NCI-H146 treated with DMSO at 0.1 percent for 48 hours (cell line): ENCODE results near the gene RNF180.
A peak's percentile ranks its signal among the peaks of the same experiment; 100 is the strongest.
"Not testable (repeated sequence)": the region's sequence is repeated elsewhere in the genome, so short reads cannot be mapped to it uniquely, and the experiment has no call there.

ENCODE experiments used
- DNase-seq: peaks from one replicate; lab custom pipeline; 2025; ENCODE audit not compliant: unreplicated experiment; lab: John Stamatoyannopoulos, UW

Gene RNF180

GRCh38 chr5:64364426-64364825 is 198.8 kb downstream of the RNF180 start:
- DNase-seq = no peak

GRCh38 chr5:64384765-64385164 is 219.1 kb downstream of the RNF180 start:
- DNase-seq = peak; percentile 41

- no peak for DNase-seq
Measured at GRCh38 chr5:64397552-64397951, 231.9 kb downstream of the RNF180 start.

DNA sequence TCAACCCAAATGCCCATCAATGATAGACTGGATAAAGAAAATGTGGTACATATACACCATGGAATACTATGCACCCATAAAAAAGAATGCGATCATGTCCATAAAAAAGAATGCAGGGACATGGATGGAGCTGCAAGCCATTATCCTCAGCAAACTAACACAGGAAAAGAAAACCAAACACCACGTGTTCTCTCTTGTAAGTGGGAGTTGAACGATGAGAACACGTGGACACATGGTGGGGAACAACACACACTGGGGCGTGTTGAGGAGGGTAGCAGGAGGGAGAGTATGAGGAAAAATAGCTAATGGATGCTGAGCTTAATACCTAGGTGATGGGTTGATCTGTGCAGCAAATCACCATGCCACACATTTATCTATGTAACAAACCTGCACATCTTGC is 233.1 kb downstream of the RNF180 start:
- DNase-seq = not testable (repeated sequence)

- DNase-seq = not testable (repeated sequence)
Measured at GRCh38 chr5:64407103-64407825, 241.6 kb downstream of the RNF180 start.

DNA sequence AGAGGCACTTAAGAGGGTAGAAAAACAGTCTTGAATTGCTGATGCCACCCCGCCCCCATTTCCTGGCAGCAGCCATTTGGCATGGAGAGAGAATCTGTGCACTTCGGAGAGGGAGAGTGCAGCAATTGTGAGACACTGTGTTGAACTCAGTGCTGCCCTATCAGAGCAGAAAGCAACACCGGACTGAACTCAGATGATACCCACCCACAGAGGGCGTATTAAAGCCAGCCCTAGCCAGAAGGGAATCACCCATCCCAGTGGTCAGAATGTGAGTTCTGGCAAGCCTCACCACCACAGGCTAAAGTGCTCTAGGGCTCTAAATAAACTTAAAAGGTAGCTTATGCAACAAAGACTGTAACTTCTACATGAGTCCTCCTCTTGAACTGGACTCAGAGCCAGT is 251.7 kb downstream of the RNF180 start:
- no peak for DNase-seq

- no peak for DNase-seq
Measured at GRCh38 chr5:64418013-64418412, 252.4 kb downstream of the RNF180 start.
